H1 (cell line): ENCODE data around the gene SBF2. TPM values are rescaled to one million over a fixed set of nuclear protein-coding genes. Genes with fewer than 3 reads are reported as not detected.
A peak's percentile ranks its signal among the peaks of the same experiment; 100 is the strongest.

Experiments
- CREB1 ChIP-seq: IDR thresholded peaks from 2 replicates; pipeline ENCODE4 v1.6.1; 2012; ENCODE audit warnings: inconsistent platforms
- GABPA ChIP-seq: IDR thresholded peaks from 2 replicates; pipeline ENCODE4 v1.6.1; 2011; ENCODE audit warnings: mild to moderate bottlenecking, low read length, moderate library complexity, borderline replicate concordance; ENCODE audit not compliant: insufficient read depth
- GTF2F1 ChIP-seq: IDR thresholded peaks from 2 replicates; pipeline ENCODE4 v1.6.1; 2012; ENCODE audit warnings: low read depth, low read length, improper control_type of control experiment, borderline replicate concordance
- KDM4A ChIP-seq: IDR thresholded peaks from one replicate; pipeline ENCODE4 v1.7.1; 2012; ENCODE audit warnings: low read depth, mild to moderate bottlenecking, moderate library complexity, low read length, inconsistent platforms; ENCODE audit not compliant: severe bottlenecking
- POLR2A ChIP-seq, 2 experiments: IDR thresholded peaks; 1 replicate in 1 of 2; 2 replicates in 1 of 2; pipeline ENCODE4 v1.6.1; 2011; ENCODE audit warnings: low read depth in 2 of 2, low read length in 2 of 2, mild to moderate bottlenecking in 2 of 2; ENCODE audit errors: control extremely low read depth in 1 of 2
- TCF12 ChIP-seq: IDR thresholded peaks from 2 replicates; pipeline ENCODE4 v1.6.1; 2011; ENCODE audit warnings: low read depth, mild to moderate bottlenecking, low read length
- polyA plus RNA-seq, 7 experiments: library from polyadenylated mRNA; depleted of rRNA in 3 of 7; stranded (reverse) in 5 of 7; unstranded in 2 of 7; fragments of >200 nt in 5 of 7; fragments of 200-250 nt in 2 of 7; gene quantifications; 1 replicate in 5 of 7; 2 replicates in 1 of 7; 4 replicates in 1 of 7; pipeline versions ENCODE4 v1.2.1 to v1.2.3, GENCODE V29; 2011 to 2013; ENCODE audit warnings: missing spikeins in 2 of 7, mixed read lengths in 2 of 7
- total RNA-seq: library from RNA; stranded (reverse); fragmentation: NEBNext Ultra II Directional; extraction: Animal tissue kit (Norgen Biotek cat#: 25700); gene quantifications from 2 replicates; pipeline ENCODE4 v1.2.1, GENCODE V29; 2021
- TF ChIP-seq, protein P1 (sequence below): IDR thresholded peaks from 2 replicates; pipeline ENCODE4 v1.6.1; 2012; ENCODE audit warnings: inconsistent platforms
- TF ChIP-seq, protein P2 (sequence below), 3 experiments: IDR thresholded peaks; 1 replicate in 2 of 3; 2 replicates in 1 of 3; pipeline versions ENCODE4 v1.5.1 to v1.6.1; 2011; ENCODE audit warnings: low read length in 3 of 3, mild to moderate bottlenecking in 3 of 3, inconsistent platforms in 2 of 3, low read depth in 1 of 3, moderate library complexity in 1 of 3; ENCODE audit not compliant: insufficient read depth in 1 of 3; ENCODE audit errors: control extremely low read depth in 1 of 3

The SBF2 gene
- total and polyA plus RNA-seq, 2 of the 8 experiments (the other 6 are each of a cell fraction or from before 2014, with no cell fraction given) = 36.7 to 50.5 TPM

DNA sequence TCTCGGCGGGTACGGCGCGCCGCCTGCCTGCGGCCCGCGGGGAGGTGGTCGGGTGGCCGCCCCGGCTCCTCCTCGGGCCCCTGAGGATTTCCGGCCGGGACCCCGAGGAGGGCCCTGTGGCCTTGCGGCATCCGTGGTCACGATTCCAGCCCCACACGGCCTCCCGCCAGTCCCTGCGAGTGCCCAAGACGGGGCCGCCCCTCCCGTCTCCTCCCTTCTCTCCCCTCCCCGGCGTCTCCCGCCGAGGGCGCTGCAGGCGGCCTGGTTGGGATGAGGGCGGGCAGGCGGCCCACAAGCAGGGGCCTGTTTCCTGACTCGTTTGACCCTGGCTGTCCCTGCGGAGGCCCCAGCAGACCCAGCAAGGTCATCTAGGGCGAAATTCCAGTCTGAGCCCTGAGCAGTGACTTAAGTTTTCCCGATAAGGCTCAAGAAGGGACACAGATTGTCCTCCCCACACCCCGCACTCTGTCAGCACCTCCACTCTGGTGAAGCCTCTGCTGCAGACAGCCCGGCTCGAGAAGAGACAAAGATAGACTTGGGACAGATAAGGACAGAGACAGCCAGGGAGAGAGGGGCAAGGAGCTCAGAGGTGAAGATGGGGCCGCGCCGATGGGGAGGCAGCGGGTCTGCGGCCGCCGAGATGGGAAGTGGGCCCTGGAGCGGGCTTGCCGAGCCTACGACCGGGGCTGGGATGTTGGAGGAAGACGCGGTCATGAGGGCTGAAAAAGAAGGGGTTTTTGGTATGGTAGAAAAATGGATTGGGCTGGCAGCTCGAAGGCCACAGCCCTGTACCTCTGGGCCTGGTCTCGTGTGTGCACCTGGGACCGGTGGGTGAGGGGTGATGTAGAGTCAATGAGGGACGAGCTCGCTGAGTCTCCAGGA lies 535.1 kb downstream of the SBF2 start (continued):
- TF ChIP-seq KDM4A = peak; percentile 54
- TF ChIP-seq, protein P1, sequence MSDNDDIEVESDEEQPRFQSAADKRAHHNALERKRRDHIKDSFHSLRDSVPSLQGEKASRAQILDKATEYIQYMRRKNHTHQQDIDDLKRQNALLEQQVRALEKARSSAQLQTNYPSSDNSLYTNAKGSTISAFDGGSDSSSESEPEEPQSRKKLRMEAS = peak; percentile 27
- no peak for TF ChIP-seq TCF12
- no peak for TF ChIP-seq CREB1
- TF ChIP-seq, protein P2, sequence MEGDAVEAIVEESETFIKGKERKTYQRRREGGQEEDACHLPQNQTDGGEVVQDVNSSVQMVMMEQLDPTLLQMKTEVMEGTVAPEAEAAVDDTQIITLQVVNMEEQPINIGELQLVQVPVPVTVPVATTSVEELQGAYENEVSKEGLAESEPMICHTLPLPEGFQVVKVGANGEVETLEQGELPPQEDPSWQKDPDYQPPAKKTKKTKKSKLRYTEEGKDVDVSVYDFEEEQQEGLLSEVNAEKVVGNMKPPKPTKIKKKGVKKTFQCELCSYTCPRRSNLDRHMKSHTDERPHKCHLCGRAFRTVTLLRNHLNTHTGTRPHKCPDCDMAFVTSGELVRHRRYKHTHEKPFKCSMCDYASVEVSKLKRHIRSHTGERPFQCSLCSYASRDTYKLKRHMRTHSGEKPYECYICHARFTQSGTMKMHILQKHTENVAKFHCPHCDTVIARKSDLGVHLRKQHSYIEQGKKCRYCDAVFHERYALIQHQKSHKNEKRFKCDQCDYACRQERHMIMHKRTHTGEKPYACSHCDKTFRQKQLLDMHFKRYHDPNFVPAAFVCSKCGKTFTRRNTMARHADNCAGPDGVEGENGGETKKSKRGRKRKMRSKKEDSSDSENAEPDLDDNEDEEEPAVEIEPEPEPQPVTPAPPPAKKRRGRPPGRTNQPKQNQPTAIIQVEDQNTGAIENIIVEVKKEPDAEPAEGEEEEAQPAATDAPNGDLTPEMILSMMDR (IDR thresholded peaks at IDR 0.05; ENCODE audit: control extremely low read depth in 1 of 3, insufficient read depth in 1 of 3, low read depth in 1 of 3, low read length in 3 of 3) = peak in 1 of 3 experiments; percentile 0; a peak in 1 of 4 replicates
- TF ChIP-seq GTF2F1 = no peak
- 0 out of 3 replicates have a peak, but pooled peaks of 1 of the 2 experiments have one; percentile 10 for TF ChIP-seq POLR2A (IDR thresholded peaks at IDR 0.05; ENCODE audit: control extremely low read depth in 1 of 2, low read depth in 2 of 2, low read length in 2 of 2)
- no peak for TF ChIP-seq GABPA
